GM12891 (cell line): ENCODE results near the gene ACE.

Source experiments
- POLR2A ChIP-seq: IDR thresholded peaks from 2 replicates; pipeline ENCODE4 v1.6.1; 2011; ENCODE audit warnings: low read depth, low read length, control low read depth
- POLR2AphosphoS5 ChIP-seq: IDR thresholded peaks from 2 replicates; pipeline ENCODE4 v1.6.1; 2011; ENCODE audit warnings: low read depth, low read length, control low read depth
- POU2F2 ChIP-seq: IDR thresholded peaks from 2 replicates; pipeline ENCODE4 v1.6.1; 2011; ENCODE audit warnings: low read depth, mild to moderate bottlenecking, control low read depth, low read length, moderate library complexity
- SPI1 ChIP-seq: IDR thresholded peaks from 2 replicates; pipeline ENCODE4 v1.6.1; 2011; ENCODE audit warnings: low read depth, low read length, control low read depth
- TAF1 ChIP-seq: IDR thresholded peaks from 2 replicates; pipeline ENCODE4 v1.6.1; 2011; ENCODE audit warnings: low read depth, low read length, control low read depth

GRCh38 chr17:63519116-63519881 is 42.4 kb downstream of the ACE start:
- TF ChIP-seq POLR2A (no peak), POLR2AphosphoS5 (no peak), TAF1 (no peak), SPI1 (no peak), POU2F2 (no peak)
